ENCODE data around the gene PTPRK. TPM values are rescaled to one million over a fixed set of nuclear protein-coding genes. Genes with fewer than 3 reads are reported as not detected.

PTPRK gene
- total and polyA plus RNA-seq, 2 of the 13 experiments (the other 11 are each of a cell fraction or from before 2014, with no cell fraction given), result 43.6 to 98.3 TPM

DNA sequence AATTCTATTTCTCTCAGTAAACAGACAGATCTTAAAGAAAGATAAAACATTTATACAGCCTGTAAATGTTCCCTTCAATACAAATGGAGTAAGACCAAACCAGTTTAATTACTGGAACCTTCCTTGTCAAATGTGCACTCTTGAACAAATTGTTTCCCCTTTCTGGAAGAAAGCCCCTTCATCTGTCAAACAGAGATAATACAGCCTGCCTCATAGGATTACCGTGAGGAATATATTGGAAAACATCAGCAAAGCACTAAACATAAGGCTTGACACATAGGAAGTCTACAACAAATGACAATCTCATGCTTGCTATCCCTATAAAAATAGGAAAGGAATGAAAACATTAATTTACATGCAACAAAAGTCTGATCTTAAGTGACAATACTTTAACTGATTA is 173.8 kb downstream of the PTPRK start:
- BruUV-seq (replicated peaks), result no TSS peak
- TF ChIP-seq SIN3B (IDR thresholded peaks at IDR 0.05; ENCODE audit: low read length), result no peak
- no peak for TF ChIP-seq PHF20 (CRISPR knock-in tag; IDR thresholded peaks at IDR 0.05)
- TF ChIP-seq ZNF547 (CRISPR knock-in tag; IDR thresholded peaks at IDR 0.05), result no peak
- TF ChIP-seq, protein P1, sequence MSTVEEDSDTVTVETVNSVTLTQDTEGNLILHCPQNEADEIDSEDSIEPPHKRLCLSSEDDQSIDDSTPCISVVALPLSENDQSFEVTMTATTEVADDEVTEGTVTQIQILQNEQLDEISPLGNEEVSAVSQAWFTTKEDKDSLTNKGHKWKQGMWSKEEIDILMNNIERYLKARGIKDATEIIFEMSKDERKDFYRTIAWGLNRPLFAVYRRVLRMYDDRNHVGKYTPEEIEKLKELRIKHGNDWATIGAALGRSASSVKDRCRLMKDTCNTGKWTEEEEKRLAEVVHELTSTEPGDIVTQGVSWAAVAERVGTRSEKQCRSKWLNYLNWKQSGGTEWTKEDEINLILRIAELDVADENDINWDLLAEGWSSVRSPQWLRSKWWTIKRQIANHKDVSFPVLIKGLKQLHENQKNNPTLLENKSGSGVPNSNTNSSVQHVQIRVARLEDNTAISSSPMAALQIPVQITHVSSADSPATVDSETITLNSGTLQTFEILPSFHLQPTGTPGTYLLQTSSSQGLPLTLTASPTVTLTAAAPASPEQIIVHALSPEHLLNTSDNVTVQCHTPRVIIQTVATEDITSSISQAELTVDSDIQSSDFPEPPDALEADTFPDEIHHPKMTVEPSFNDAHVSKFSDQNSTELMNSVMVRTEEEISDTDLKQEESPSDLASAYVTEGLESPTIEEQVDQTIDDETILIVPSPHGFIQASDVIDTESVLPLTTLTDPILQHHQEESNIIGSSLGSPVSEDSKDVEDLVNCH (CRISPR knock-in tag; IDR thresholded peaks at IDR 0.05), result no peak
- no peak for TF ChIP-seq GATAD2A (CRISPR knock-in tag; IDR thresholded peaks at IDR 0.05)
- no peak for TF ChIP-seq NFRKB (IDR thresholded peaks at IDR 0.05)
- DNase-seq (ENCODE audit: low spot score) (no peak), FAIRE-seq (no peak), ATAC-seq (no peak)
- CTCF ChIA-PET (ENCODE audit: low intra/inter-chr PET ratio, low total read pairs), result no interaction called here
- intact Hi-C loops (cut with micrococcal nuclease; ENCODE audit: unreplicated experiment), result no loop called here
- Histone ChIP-seq H3K27ac (ENCODE audit: extremely low read length, insufficient read depth, low read length) (no peak overlapping the region), H3K27me3 (ENCODE audit: control insufficient read depth in 1 of 2, insufficient read depth in 2 of 2, low read length in 2 of 2) (no peaks in the 10 kb centered on the region), H3K4me3 (replicated peaks in 1 of 3; ENCODE audit: insufficient read depth in 1 of 3, low read depth in 2 of 3, low read length in 3 of 3) (no peak overlapping the region), H3K79me2 (ENCODE audit: insufficient read depth, low read length) (peaks cover 34% of the 10 kb centered on the region), H3K4me2 (ENCODE audit: low read depth, low read length) (no peak overlapping the region), H3K9ac (ENCODE audit: insufficient read depth, low read depth, low read length) (no peak overlapping the region), H4K20me1 (ENCODE audit: insufficient read depth, low read length) (0 out of 2 replicates have a peak, but pooled peaks cover 8% of the 10 kb centered on the region), H3K9me3 (ENCODE audit: low read length) (no peaks in the 10 kb centered on the region), H3K4me1 (ENCODE audit: insufficient read depth, low read length) (peaks cover 44% of the 10 kb centered on the region), H2AFZ (ENCODE audit: low read length) (no peak overlapping the region), H3K36me3 (replicated peaks in 1 of 2; ENCODE audit: control insufficient read depth in 1 of 2, insufficient read depth in 2 of 2, low read length in 2 of 2) (no peaks in the 10 kb centered on the region; a peak in 1 of 5 replicates)
- WGBS (ENCODE audit: low lambda C conversion rate), result 93% methylated on average over 1 of the region's 1 CpG
- in situ Hi-C loops (cut with HindIII; ENCODE audit: extremely low pct_ligation_motif_present, low pct_unique_long_range_greater_than_20kb), result no loop called here
- POLR2A ChIA-PET, result no interaction called here

- intact Hi-C loops (cut with micrococcal nuclease; ENCODE audit: unreplicated experiment), result no loop called here
- CTCF ChIA-PET (ENCODE audit: low intra/inter-chr PET ratio, low total read pairs), result no interaction called here
- TF ChIP-seq ZNF274 (CRISPR knock-in tag; IDR thresholded peaks at IDR 0.05) (no peak), ZBTB4 (CRISPR knock-in tag; IDR thresholded peaks at IDR 0.05; ENCODE audit: borderline replicate concordance) (no peak), SSRP1 (CRISPR knock-in tag; IDR thresholded peaks at IDR 0.05) (no peak), ZSCAN12 (CRISPR knock-in tag; IDR thresholded peaks at IDR 0.05) (no peak), ZNF460 (CRISPR knock-in tag; IDR thresholded peaks at IDR 0.05; ENCODE audit: borderline replicate concordance) (no peak), ZNF20 (CRISPR knock-in tag; IDR thresholded peaks at IDR 0.05) (no peak), ZBTB49 (CRISPR knock-in tag; IDR thresholded peaks at IDR 0.05; ENCODE audit: borderline replicate concordance) (no peak)
- Histone ChIP-seq H3K79me2 (ENCODE audit: insufficient read depth, low read length) (peaks cover 34% of the 10 kb centered on the region), H3K4me1 (ENCODE audit: insufficient read depth, low read length) (peaks cover 44% of the 10 kb centered on the region), H3K9ac (ENCODE audit: insufficient read depth, low read depth, low read length) (no peak overlapping the region), H3K36me3 (replicated peaks in 1 of 2; ENCODE audit: control insufficient read depth in 1 of 2, insufficient read depth in 2 of 2, low read length in 2 of 2) (no peaks in the 10 kb centered on the region; a peak in 1 of 5 replicates), H3K9me3 (ENCODE audit: low read length) (no peaks in the 10 kb centered on the region), H3K4me2 (ENCODE audit: low read depth, low read length) (no peak overlapping the region), H2AFZ (ENCODE audit: low read length) (no peak overlapping the region), H3K27me3 (ENCODE audit: control insufficient read depth in 1 of 2, insufficient read depth in 2 of 2, low read length in 2 of 2) (no peaks in the 10 kb centered on the region), H3K27ac (ENCODE audit: extremely low read length, insufficient read depth, low read length) (no peak overlapping the region), H4K20me1 (ENCODE audit: insufficient read depth, low read length) (0 out of 2 replicates have a peak, but pooled peaks cover 2% of the 10 kb centered on the region), H3K4me3 (replicated peaks in 1 of 3; ENCODE audit: insufficient read depth in 1 of 3, low read depth in 2 of 3, low read length in 3 of 3) (no peak overlapping the region)
- ATAC-seq (no peak), DNase-seq (ENCODE audit: low spot score) (no peak), FAIRE-seq (no peak)
- WGBS (ENCODE audit: low lambda C conversion rate), result 97% methylated on average over 4 of the region's 4 CpGs
- in situ Hi-C loops (cut with HindIII; ENCODE audit: extremely low pct_ligation_motif_present, low pct_unique_long_range_greater_than_20kb), result no loop called here
- POLR2A ChIA-PET, result no interaction called here
- BruUV-seq (replicated peaks), result no TSS peak
Measured at GRCh38 chr6:128345278-128345677, 175.1 kb downstream of the PTPRK start.

All from HepG2 (cell line).